Psoas muscle (tissue), 8 donors: ENCODE data around the gene ANKRD55. TPM values are rescaled to one million over a fixed set of nuclear protein-coding genes. Genes with fewer than 3 reads are reported as not detected.

ENCODE experiments used
- ATAC-seq, 4 donors: fragments of 200-7000 bp; cut with Tn5 transposase; one replicate each; pipeline ENCODE4 v1.9.1; 2020; ENCODE audit warnings: moderate library complexity in 3 of 4, mild to moderate bottlenecking in 2 of 4
- DNase-seq, 2 donors: peaks; one replicate each; pipeline ENCODE4 v3.0.0-alpha.2; 2020
- H3K27ac ChIP-seq: fragments of 200-600 bp; one replicate; pipeline ENCODE4 v1.8.0; 2022
- H3K27me3 ChIP-seq, 3 donors: fragments of 200-600 bp in 1 of 3; one replicate each; pipeline versions ENCODE4 v1.6.1 to v1.8.0; 2013 to 2022; ENCODE audit warnings: low read length in 2 of 3, mild to moderate bottlenecking in 2 of 3, moderate library complexity in 1 of 3; ENCODE audit not compliant: insufficient read depth in 3 of 3
- H3K36me3 ChIP-seq, 2 donors: fragments of 200-600 bp in 1 of 2; one replicate each; pipeline versions ENCODE4 v1.6.1 to v1.8.0; 2013 to 2022; ENCODE audit warnings: low read depth in 1 of 2, mild to moderate bottlenecking in 1 of 2, moderate library complexity in 1 of 2; ENCODE audit not compliant: insufficient read depth in 1 of 2
- H3K4me1 ChIP-seq: fragments of 200-600 bp; one replicate; pipeline ENCODE4 v1.8.0; 2022
- H3K4me3 ChIP-seq: fragments of 200-600 bp; one replicate; pipeline ENCODE4 v1.8.0; 2022; ENCODE audit warnings: mild to moderate bottlenecking
- H3K9me3 ChIP-seq: fragments of 200-600 bp; one replicate; pipeline ENCODE4 v1.8.0; 2022
- CTCF ChIP-seq: fragments of 200-600 bp; IDR thresholded peaks from one replicate; pipeline ENCODE4 v1.8.0; 2022; ENCODE audit warnings: antibody characterized with exemption
- WGBS, 3 donors: extraction: QIAGEN DNeasy Blood & Tissue Kit; methylation state at CpG; one replicate each; pipeline versions ENCODE4 v1.1.6 to v1.1.7; 2013; 5-methylcytosine and 5-hydroxymethylcytosine counted together
- intact Hi-C, 2 donors: fragments of 100-400 bp; cut with DNase I; formaldehyde crosslinking; loops; one replicate each; pipeline versions ENCODE4 v1.11.0 to v1.14.2; 2022
- polyA plus RNA-seq, 3 donors: library from polyadenylated mRNA; stranded (reverse); fragments of 200-250 nt; gene quantifications; one replicate each; pipeline ENCODE4 v1.2.3, GENCODE V29; 2013
- total RNA-seq, 4 donors: library from RNA; stranded (reverse); fragmentation: NEBNext Ultra II Directional in 2 of 4; extraction: Animal tissue kit (Norgen Biotek cat#: 25700) in 2 of 4; gene quantifications; one replicate each; pipeline versions ENCODE4 v1.2.1 to v1.2.4, GENCODE V29; 2021 to 2023
- donor health status: healthy with polysubstance abuse.
- donor health status: DM: no; HTN: no; CAD: no; lungs with moderate emphysema.
- donor health status: Bipolar disorder and iron deficiency.
- donor health status: healthy.
- donor health status: DM: yes; HTN: yes; CAD: no.
- donor health status: DM: no; HTN: no; CAD: no.
- donor health status: DM: no; HTN: no; CAD: no.
- donor health status: DM: yes; HTN: yes; CAD: no.

Gene ANKRD55
- total and polyA plus RNA-seq, 7 donors: 0.01 to 0.04 TPM; not detected in 5

GRCh38 chr5:56144211-56144610, 88.9 kb downstream of the ANKRD55 start:
- no peaks in the 10 kb centered on the region for H3K9me3 ChIP-seq
- intact Hi-C loops: no loop called here
- no peaks in the 10 kb centered on the region for H3K36me3 ChIP-seq
- DNase-seq: no peak
- TF ChIP-seq CTCF: no peak
- H3K4me3 ChIP-seq: no peak overlapping the region
- WGBS, 3 donors: 72 to 83% (median 81%) methylated on average over 1 of the region's 1 CpG
- no peaks in the 10 kb centered on the region for H3K4me1 ChIP-seq
- no peaks in the 10 kb centered on the region for H3K27me3 ChIP-seq
- ATAC-seq: no peak
- H3K27ac ChIP-seq: no peak overlapping the region

- Histone ChIP-seq H3K27me3 (no peaks in the 10 kb centered on the region), H3K4me1 (no peaks in the 10 kb centered on the region), H3K36me3 (no peaks in the 10 kb centered on the region), H3K27ac (no peak overlapping the region), H3K4me3 (no peak overlapping the region), H3K9me3 (no peaks in the 10 kb centered on the region)
- ATAC-seq: no peak
- TF ChIP-seq CTCF: no peak
- whole genome bisulfite sequencing, 3 donors: 86 to 88% (median 86%) methylated on average over 2 of the region's 2 CpGs
- DNase-seq: no peak
- intact Hi-C loops: no loop called here
Observed at GRCh38 chr5:56143373-56143714, 89.8 kb downstream of the ANKRD55 start.

- intact Hi-C loops: no loop called here
- ATAC-seq: no peak
- Histone ChIP-seq H3K36me3 (no peaks in the 10 kb centered on the region), H3K27ac (no peak overlapping the region), H3K27me3 (no peaks in the 10 kb centered on the region), H3K4me1 (no peaks in the 10 kb centered on the region), H3K9me3 (no peaks in the 10 kb centered on the region), H3K4me3 (no peak overlapping the region)
- no peak for TF ChIP-seq CTCF
- 85 to 89% (median 88%) methylated on average over 5 of the region's 5 CpGs for WGBS, 3 donors
- no peak for DNase-seq
Observed at GRCh38 chr5:56142614-56143372, 90.3 kb downstream of the ANKRD55 start.

GRCh38 chr5:56142233-56142613, 90.9 kb downstream of the ANKRD55 start:
- DNase-seq: no peak
- intact Hi-C loops: no loop called here
- Histone ChIP-seq H3K4me3 (no peak overlapping the region), H3K36me3 (no peaks in the 10 kb centered on the region), H3K27me3 (no peaks in the 10 kb centered on the region), H3K27ac (no peak overlapping the region), H3K9me3 (no peaks in the 10 kb centered on the region), H3K4me1 (no peaks in the 10 kb centered on the region)
- no peak for ATAC-seq
- 83 to 89% (median 84%) methylated on average over 6 of the region's 6 CpGs for WGBS, 3 donors
- TF ChIP-seq CTCF: no peak

- Histone ChIP-seq H3K27ac (no peak overlapping the region), H3K4me1 (no peaks in the 10 kb centered on the region), H3K36me3 (no peaks in the 10 kb centered on the region), H3K27me3 (no peaks in the 10 kb centered on the region), H3K4me3 (no peak overlapping the region), H3K9me3 (no peaks in the 10 kb centered on the region)
- WGBS, 3 donors: 74 to 80% (median 79%) methylated on average over 3 of the region's 3 CpGs
- intact Hi-C loops: no loop called here
- TF ChIP-seq CTCF: no peak
- ATAC-seq (no peak), DNase-seq (no peak)
Observed at GRCh38 chr5:56140073-56140472, 93.1 kb downstream of the ANKRD55 start.
